Heart left ventricle (tissue), 16 donors: Measurements from ENCODE around the gene C1orf232. TPM values are rescaled to one million over a fixed set of nuclear protein-coding genes. Genes with fewer than 3 reads are reported as not detected.

Experiments used
- ATAC-seq, 4 donors: fragments of 200-7000 bp; cut with Tn5 transposase; one replicate each; pipeline ENCODE4 v1.9.1; 2020 to 2022; ENCODE audit warnings: moderate library complexity in 4 of 4, mild to moderate bottlenecking in 3 of 4, moderate number of reproducible peaks in 1 of 4
- DNase-seq, 5 donors: peaks; one replicate each; pipeline ENCODE4 v3.0.0-alpha.2; 2020
- H3K27ac ChIP-seq, 12 donors: fragments of 200-600 bp; sonication (generic) in 4 of 12; one replicate each; pipeline versions ENCODE4 v1.5.0 to v1.8.0; 2016 to 2022; ENCODE audit warnings: mild to moderate bottlenecking in 2 of 12
- H3K27me3 ChIP-seq, 9 donors: fragments of 200-600 bp; sonication (generic) in 2 of 9; one replicate each; pipeline versions ENCODE4 v1.5.1 to v1.8.0; 2016 to 2022; ENCODE audit warnings: mild to moderate bottlenecking in 3 of 9
- H3K36me3 ChIP-seq, 9 donors: fragments of 200-600 bp; sonication (generic) in 2 of 9; one replicate each; pipeline versions ENCODE4 v1.5.0 to v1.8.0; 2018 to 2022; ENCODE audit warnings: mild to moderate bottlenecking in 2 of 9
- H3K4me1 ChIP-seq, 12 donors: fragments of 200-600 bp; sonication (generic) in 4 of 12; one replicate each; pipeline versions ENCODE4 v1.5.0 to v1.8.0; 2016 to 2022; ENCODE audit warnings: mild to moderate bottlenecking in 3 of 12
- H3K4me3 ChIP-seq, 12 donors: fragments of 200-600 bp; sonication (generic) in 4 of 12; one replicate each; pipeline versions ENCODE4 v1.5.0 to v1.8.0; 2017 to 2022; ENCODE audit warnings: mild to moderate bottlenecking in 9 of 12, moderate library complexity in 4 of 12
- H3K9me3 ChIP-seq, 12 donors: fragments of 200-600 bp; sonication (generic) in 4 of 12; one replicate each; pipeline versions ENCODE4 v1.5.0 to v1.8.0; 2016 to 2022; ENCODE audit warnings: mild to moderate bottlenecking in 1 of 12
- POLR2A ChIP-seq, 2 donors: fragments of 450-650 bp; IDR thresholded peaks; one replicate each; pipeline ENCODE4 v1.6.1; 2017; ENCODE audit warnings: antibody characterized with exemption in 2 of 2, mild to moderate bottlenecking in 2 of 2, moderate library complexity in 2 of 2
- WGBS, 4 donors: extraction: QIAGEN DNeasy Blood & Tissue Kit in 2 of 4; methylation state at CpG; one replicate each; pipeline versions ENCODE4 v1.1.5 to v1.1.7; 2013 to 2018; 5-methylcytosine and 5-hydroxymethylcytosine counted together
- intact Hi-C, 10 donors: fragments of 100-400 bp; cut with DNase I; formaldehyde crosslinking; loops; one replicate each; pipeline versions ENCODE4 v1.11.1 to v1.14.2; 2022
- polyA plus RNA-seq, 2 donors: library from polyadenylated mRNA; stranded (reverse); fragments of 200-250 nt; gene quantifications; one replicate each; pipeline ENCODE4 v1.2.3, GENCODE V29; 2013
- total RNA-seq, 9 donors: library from RNA; depleted of rRNA in 2 of 9; stranded (reverse); fragments of >200 nt in 2 of 9; fragmentation: NEBNext Ultra II Directional in 3 of 9; extraction: Animal tissue kit (Norgen Biotek cat#: 25700) in 3 of 9; gene quantifications; one replicate each; pipeline versions ENCODE4 v1.1.0 to v1.2.4, GENCODE V29; 2016 to 2023
- TF ChIP-seq, protein P1 (sequence below), 12 donors: fragments of 200-600 bp; sonication (generic) in 4 of 12; IDR thresholded peaks; one replicate each; pipeline versions ENCODE4 v1.5.0 to v1.8.0; 2018 to 2022; ENCODE audit warnings: antibody characterized with exemption in 12 of 12, mild to moderate bottlenecking in 5 of 12
- donor health status: ischemic (EF 13 %, LVEDD 7.1; RV severe dilation, severe dysfunction).
- donor health status: healthy with polysubstance abuse.
- donor health status: DM: no; HTN: yes; CAD: no.
- donor health status: DM: no; HTN: no; CAD: no.
- donor health status: ischemic (EF 25% LVEDD 6.9; RV normal size, moderate dysfunction).
- donor health status: ischemic (EF 25% LVEDD 5.7; RV mildly dilated, moderate dysfunction).
- donor health status: healthy.
- donor health status: DM: yes; HTN: yes; CAD: no.
- donor health status: ischemic (EF 35%, LVEDD 5.7; RV mildly dilated, moderate dysfunction).
- donor health status: nonischemic (EF 11% LVEDD 7.7; RV severe dilation, severe dysfunction).
- donor health status: DM: yes; HTN: yes; CAD: no.
- donor health status: PGD.
- donor health status: ischemic (EF 29% LVEDD 5.4; RV normal size, mild dysfunction).
- donor health status: nonischemic (EF 23%, LVEDD 6.1; RV moderate dilation, normal function).

The C1orf232 gene
- total and polyA plus RNA-seq, 11 donors = not detected

DNA sequence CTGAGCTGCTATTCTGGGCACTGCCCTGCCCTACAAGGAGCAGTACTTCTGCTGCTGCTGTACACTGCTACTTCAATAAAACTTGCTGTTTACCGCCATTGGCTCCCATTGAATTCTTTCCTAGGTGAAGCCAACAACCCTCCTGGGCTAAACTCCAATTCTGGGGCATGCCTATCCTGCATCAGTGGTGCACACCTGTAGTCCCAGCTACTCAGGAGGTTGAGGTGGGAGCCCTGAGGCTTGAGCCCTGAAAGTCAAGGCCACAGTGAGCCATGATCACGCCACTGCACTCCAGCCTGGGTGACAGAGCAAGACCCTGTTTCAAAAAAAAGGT is 36.0 kb downstream of the C1orf232 start:
- peaks cover 0 to 6% (median 0%) of the 10 kb centered on the region in 12 donors for H3K4me1 ChIP-seq
- no peak for TF ChIP-seq POLR2A (IDR thresholded peaks at IDR 0.05)
- TF ChIP-seq, protein P1, sequence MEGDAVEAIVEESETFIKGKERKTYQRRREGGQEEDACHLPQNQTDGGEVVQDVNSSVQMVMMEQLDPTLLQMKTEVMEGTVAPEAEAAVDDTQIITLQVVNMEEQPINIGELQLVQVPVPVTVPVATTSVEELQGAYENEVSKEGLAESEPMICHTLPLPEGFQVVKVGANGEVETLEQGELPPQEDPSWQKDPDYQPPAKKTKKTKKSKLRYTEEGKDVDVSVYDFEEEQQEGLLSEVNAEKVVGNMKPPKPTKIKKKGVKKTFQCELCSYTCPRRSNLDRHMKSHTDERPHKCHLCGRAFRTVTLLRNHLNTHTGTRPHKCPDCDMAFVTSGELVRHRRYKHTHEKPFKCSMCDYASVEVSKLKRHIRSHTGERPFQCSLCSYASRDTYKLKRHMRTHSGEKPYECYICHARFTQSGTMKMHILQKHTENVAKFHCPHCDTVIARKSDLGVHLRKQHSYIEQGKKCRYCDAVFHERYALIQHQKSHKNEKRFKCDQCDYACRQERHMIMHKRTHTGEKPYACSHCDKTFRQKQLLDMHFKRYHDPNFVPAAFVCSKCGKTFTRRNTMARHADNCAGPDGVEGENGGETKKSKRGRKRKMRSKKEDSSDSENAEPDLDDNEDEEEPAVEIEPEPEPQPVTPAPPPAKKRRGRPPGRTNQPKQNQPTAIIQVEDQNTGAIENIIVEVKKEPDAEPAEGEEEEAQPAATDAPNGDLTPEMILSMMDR (IDR thresholded peaks at IDR 0.05) = no peak
- H3K36me3 ChIP-seq = no peaks in the 10 kb centered on the region
- H3K27me3 ChIP-seq = no peaks in the 10 kb centered on the region
- H3K4me3 ChIP-seq = no peak overlapping the region
- WGBS, 4 donors = 96 to 100% (median 99%) methylated on average over 1 to 2 of the region's 2 CpGs
- peaks cover 0 to 12% (median 0%) of the 10 kb centered on the region in 12 donors for H3K9me3 ChIP-seq
- DNase-seq (no peak), ATAC-seq (no peak)
- H3K27ac ChIP-seq = no peak overlapping the region
- intact Hi-C loops = no loop called here

DNA sequence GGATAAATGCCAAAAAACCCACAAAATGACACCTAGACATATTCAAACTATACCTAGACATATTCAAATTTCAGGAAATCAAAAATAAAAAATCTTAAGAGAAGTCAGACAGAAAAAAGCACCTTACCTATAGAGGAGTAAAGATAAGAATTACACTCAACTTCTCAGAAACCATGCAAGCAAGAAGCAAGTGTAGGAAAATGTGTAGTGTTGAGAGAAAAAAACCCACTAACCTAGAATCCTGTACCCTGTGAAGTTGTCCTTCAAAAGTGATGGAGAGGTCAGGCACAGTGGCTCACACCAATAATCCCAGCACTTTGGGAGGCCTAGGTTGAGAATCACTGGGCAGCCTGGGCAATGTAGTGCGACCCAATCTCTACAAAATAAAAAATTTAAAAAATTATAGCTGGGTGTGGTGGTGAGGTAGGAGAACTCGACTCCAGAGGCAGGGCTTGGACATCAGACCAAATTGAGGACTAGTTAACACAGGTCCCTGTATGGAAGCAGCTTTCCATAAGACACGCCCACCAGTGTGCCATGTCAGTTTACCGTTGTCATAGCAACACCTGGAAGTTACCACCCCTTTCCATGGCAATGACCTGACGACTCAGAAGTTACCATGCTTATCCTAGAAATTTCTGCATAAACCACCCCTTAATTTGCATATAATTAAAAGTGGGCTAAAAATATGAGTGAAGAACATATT is 36.5 kb downstream of the C1orf232 start:
- Histone ChIP-seq H3K4me1 (peaks cover 0 to 11% (median 3%) of the 10 kb centered on the region in 12 donors), H3K9me3 (peaks cover 0 to 12% (median 0%) of the 10 kb centered on the region in 12 donors), H3K4me3 (no peak overlapping the region), H3K27ac (no peak overlapping the region), H3K27me3 (no peaks in the 10 kb centered on the region), H3K36me3 (no peaks in the 10 kb centered on the region)
- WGBS, 4 donors = 80 to 89% (median 84%) methylated on average over 5 of the region's 5 CpGs
- ATAC-seq (no peak), DNase-seq (no peak)
- TF ChIP-seq, protein P1 (IDR thresholded peaks at IDR 0.05) = no peak
- no peak for TF ChIP-seq POLR2A (IDR thresholded peaks at IDR 0.05)
- intact Hi-C loops = no loop called here

DNA sequence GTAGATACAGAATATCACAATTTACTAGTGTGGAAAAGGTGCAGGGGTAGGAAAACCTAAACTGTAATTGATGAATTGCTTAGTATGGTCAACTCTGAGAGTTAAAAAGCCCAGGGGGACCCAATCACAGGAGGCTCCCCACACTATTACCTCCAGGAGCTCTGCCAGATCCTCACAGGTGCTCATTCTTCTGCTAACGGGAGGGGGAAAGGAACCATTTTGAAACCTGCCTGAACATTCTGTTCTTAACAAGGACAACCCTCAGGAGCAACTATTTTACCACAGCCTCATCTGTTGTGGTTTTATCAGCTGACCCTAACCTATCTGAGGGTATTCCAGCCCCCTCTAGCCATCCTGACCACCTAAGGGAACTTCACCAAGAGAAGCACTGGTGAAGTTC is 38.1 kb downstream of the C1orf232 start:
- ATAC-seq = no peak
- Histone ChIP-seq H3K27me3 (no peaks in the 10 kb centered on the region), H3K4me3 (no peak overlapping the region), H3K4me1 (peaks cover 0 to 27% (median 6%) of the 10 kb centered on the region in 12 donors), H3K9me3 (peaks cover 0 to 12% (median 0%) of the 10 kb centered on the region in 12 donors), H3K36me3 (no peaks in the 10 kb centered on the region), H3K27ac (no peak overlapping the region)
- intact Hi-C loops = no loop called here
- WGBS, 4 donors = 70 to 85% (median 75%) methylated on average over 1 of the region's 1 CpG
- no peak for DNase-seq
- TF ChIP-seq, protein P1 (IDR thresholded peaks at IDR 0.05) = no peak
- TF ChIP-seq POLR2A (IDR thresholded peaks at IDR 0.05) = no peak

DNA sequence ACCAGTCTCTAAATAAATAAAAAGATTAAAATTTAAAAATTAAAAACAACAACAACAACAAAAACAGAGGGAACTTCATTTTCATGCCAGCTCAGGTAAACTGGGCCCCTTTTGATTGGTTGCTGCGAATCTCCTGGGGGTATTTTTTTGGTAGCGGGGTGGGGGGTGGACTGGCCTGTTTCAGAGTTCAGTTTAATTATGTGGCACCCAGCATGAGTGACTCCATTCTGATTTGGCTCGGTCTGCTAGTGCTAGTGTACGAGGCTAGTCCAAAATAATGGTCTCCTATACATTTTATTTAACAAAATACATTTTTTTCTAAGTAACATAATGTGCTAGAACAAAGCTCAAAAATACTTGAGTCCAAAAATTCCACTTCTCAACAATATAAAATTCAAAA is 39.0 kb downstream of the C1orf232 start:
- DNase-seq (no peak), ATAC-seq (no peak)
- H3K27me3 ChIP-seq = no peaks in the 10 kb centered on the region
- no peaks in the 10 kb centered on the region for H3K36me3 ChIP-seq
- H3K4me3 ChIP-seq = no peak overlapping the region
- peaks cover 0 to 9% (median 0%) of the 10 kb centered on the region in 12 donors for H3K9me3 ChIP-seq
- TF ChIP-seq, protein P1 (IDR thresholded peaks at IDR 0.05) = no peak
- no peak for TF ChIP-seq POLR2A (IDR thresholded peaks at IDR 0.05)
- H3K27ac ChIP-seq = no peak overlapping the region
- H3K4me1 ChIP-seq = peaks cover 0 to 36% (median 6%) of the 10 kb centered on the region in 12 donors
- 92 to 95% (median 94%) methylated on average over 4 of the region's 4 CpGs for WGBS, 4 donors
- intact Hi-C loops = no loop called here
